Loucy (cell line): ENCODE data around the gene COL21A1.

Experiments
- H2AFZ ChIP-seq: fragments of 200-600 bp; sonication (generic); 2 replicates; pipeline ENCODE4 v1.6.0; 2016; ENCODE audit warnings: antibody characterized with exemption, mild to moderate bottlenecking, low read length, moderate library complexity
- H3F3A ChIP-seq: fragments of 200-600 bp; 2 replicates; pipeline ENCODE4 v1.6.0; 2016; ENCODE audit warnings: antibody characterized with exemption, low read depth, mild to moderate bottlenecking
- H3K27me3 ChIP-seq: fragments of 200-600 bp; sonication (generic); 2 replicates; pipeline ENCODE4 v1.6.1; 2014; ENCODE audit warnings: low read length, mild to moderate bottlenecking; ENCODE audit not compliant: insufficient read depth, poor library complexity, severe bottlenecking
- H3K36me3 ChIP-seq: fragments of 200-600 bp; sonication (generic); 2 replicates; pipeline ENCODE4 v1.6.1; 2016; ENCODE audit warnings: low read length; ENCODE audit not compliant: insufficient read depth
- H3K4me1 ChIP-seq: fragments of 200-600 bp; sonication (generic); 2 replicates; pipeline ENCODE4 v1.5.1; 2014; ENCODE audit warnings: low read length, mild to moderate bottlenecking; ENCODE audit not compliant: insufficient read depth, poor library complexity, severe bottlenecking
- H3K4me2 ChIP-seq: fragments of 200-600 bp; sonication (generic); 2 replicates; pipeline ENCODE4 v1.6.0; 2014; ENCODE audit warnings: antibody characterized with exemption, low read length, low read depth, mild to moderate bottlenecking; ENCODE audit not compliant: poor library complexity, severe bottlenecking
- H3K4me3 ChIP-seq: fragments of 200-600 bp; sonication (generic); 2 replicates; pipeline ENCODE4 v1.5.1; 2014; ENCODE audit warnings: low read length, mild to moderate bottlenecking, mixed read lengths; ENCODE audit not compliant: poor library complexity, severe bottlenecking
- H3K79me2 ChIP-seq: fragments of 200-600 bp; sonication (generic); 2 replicates; pipeline ENCODE4 v1.6.1; 2014; ENCODE audit warnings: low read length; ENCODE audit not compliant: insufficient read depth
- H3K9ac ChIP-seq: fragments of 200-600 bp; sonication (generic); 2 replicates; pipeline ENCODE4 v1.6.0; 2014; ENCODE audit warnings: mild to moderate bottlenecking, low read depth, low read length, moderate library complexity; ENCODE audit not compliant: poor library complexity, severe bottlenecking
- H3K9me2 ChIP-seq: fragments of 200-600 bp; sonication (generic); replicated peaks from 2 replicates; pipeline ENCODE4 v1.6.1; 2016; ENCODE audit warnings: low read depth, low read length, mixed read lengths
- H3K9me3 ChIP-seq: fragments of 200-600 bp; sonication (generic); 2 replicates; pipeline ENCODE4 v1.6.1; 2014; ENCODE audit warnings: mild to moderate bottlenecking, antibody characterized with exemption, low read length, low read depth; ENCODE audit not compliant: insufficient read depth
- H4K20me1 ChIP-seq: fragments of 200-600 bp; sonication (generic); 2 replicates; pipeline ENCODE4 v1.6.0; 2014; ENCODE audit warnings: antibody characterized with exemption, low read length, mild to moderate bottlenecking; ENCODE audit not compliant: insufficient read depth, poor library complexity, severe bottlenecking
- CTCF ChIP-seq: fragments of 200-600 bp; sonication (generic); conservative IDR thresholded peaks from 2 replicates; pipeline ENCODE4 v1.5.1; 2014; ENCODE audit warnings: mild to moderate bottlenecking, antibody characterized with exemption, low read length
- EZH2phosphoT487 ChIP-seq: fragments of 200-600 bp; IDR thresholded peaks from 2 replicates; pipeline ENCODE4 v1.6.1; 2018; ENCODE audit warnings: antibody characterized with exemption, mild to moderate bottlenecking, moderate library complexity, borderline replicate concordance

COL21A1 gene

DNA sequence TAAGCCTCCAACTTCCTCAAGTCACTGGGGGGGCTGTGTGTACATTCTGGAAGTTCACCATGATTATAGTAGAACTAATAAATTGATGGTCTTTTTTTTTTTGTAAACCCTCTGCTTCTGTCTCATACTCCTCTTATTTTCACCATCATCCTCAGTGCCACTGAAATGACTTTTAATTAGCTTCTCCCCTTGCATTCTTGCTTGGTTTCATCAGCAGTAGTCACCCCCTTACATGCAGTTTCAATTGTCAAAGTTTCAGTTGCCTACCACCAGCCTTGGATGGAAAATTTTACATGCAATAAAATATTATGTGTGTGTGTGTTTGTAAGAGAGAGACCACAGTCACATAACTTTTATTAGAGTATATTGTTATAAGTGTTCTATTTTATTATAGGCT is 196.2 kb downstream of the COL21A1 start:
- no peak for TF ChIP-seq EZH2phosphoT487
- no peak for TF ChIP-seq CTCF
- H3K9ac ChIP-seq, result no peak overlapping the region
- no peaks in the 10 kb centered on the region for H3K9me2 ChIP-seq
- no peak overlapping the region for H2AFZ ChIP-seq
- no peak overlapping the region for H3K4me2 ChIP-seq
- no peak overlapping the region for H3K4me3 ChIP-seq
- H3K9me3 ChIP-seq, result no peaks in the 10 kb centered on the region
- H3K4me1 ChIP-seq, result peaks cover 35% of the 10 kb centered on the region
- H4K20me1 ChIP-seq, result no peaks in the 10 kb centered on the region
- no peaks in the 10 kb centered on the region for H3K27me3 ChIP-seq
- no peaks in the 10 kb centered on the region for H3K36me3 ChIP-seq
- H3K79me2 ChIP-seq, result no peaks in the 10 kb centered on the region
- no peaks in the 10 kb centered on the region for H3F3A ChIP-seq

DNA sequence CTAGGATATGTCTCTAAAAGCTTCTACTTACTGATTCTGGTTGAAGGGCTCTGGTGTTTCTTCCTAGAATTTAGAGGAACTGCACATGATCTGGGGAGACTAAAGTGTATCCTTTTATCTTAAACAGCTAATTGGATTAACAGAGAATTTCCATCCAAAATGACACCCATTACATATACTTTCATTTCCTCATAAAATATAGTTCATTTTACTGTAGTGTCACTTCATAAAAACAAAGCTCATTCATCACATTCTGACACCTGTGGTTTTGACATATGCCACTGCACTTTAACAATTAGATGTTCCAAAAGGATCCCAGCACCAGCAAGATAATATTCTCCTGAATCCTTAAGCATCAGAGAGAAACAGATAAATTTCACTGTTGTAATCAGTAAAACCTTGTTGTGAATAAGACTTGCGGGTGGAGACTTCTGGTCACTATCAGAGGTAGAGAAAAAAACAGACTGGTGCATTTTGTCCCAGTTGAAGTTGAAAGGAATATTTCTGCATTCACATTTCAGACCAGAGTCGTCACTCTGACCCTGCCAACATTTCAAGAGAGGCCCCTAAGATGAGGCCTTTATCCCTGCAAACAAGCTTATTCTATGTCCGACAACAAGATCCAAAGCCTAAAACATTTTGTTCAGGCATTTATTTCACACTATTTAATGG is 196.7 kb downstream of the COL21A1 start:
- Histone ChIP-seq H3K9me2 (no peaks in the 10 kb centered on the region), H3K4me2 (no peak overlapping the region), H4K20me1 (no peaks in the 10 kb centered on the region), H3K9me3 (no peaks in the 10 kb centered on the region), H3K4me3 (no peak overlapping the region), H2AFZ (no peak overlapping the region), H3K36me3 (no peaks in the 10 kb centered on the region), H3K4me1 (peaks cover 38% of the 10 kb centered on the region), H3K79me2 (no peaks in the 10 kb centered on the region), H3K9ac (no peak overlapping the region), H3K27me3 (no peaks in the 10 kb centered on the region), H3F3A (no peaks in the 10 kb centered on the region)
- TF ChIP-seq EZH2phosphoT487, result no peak
- no peak for TF ChIP-seq CTCF

DNA sequence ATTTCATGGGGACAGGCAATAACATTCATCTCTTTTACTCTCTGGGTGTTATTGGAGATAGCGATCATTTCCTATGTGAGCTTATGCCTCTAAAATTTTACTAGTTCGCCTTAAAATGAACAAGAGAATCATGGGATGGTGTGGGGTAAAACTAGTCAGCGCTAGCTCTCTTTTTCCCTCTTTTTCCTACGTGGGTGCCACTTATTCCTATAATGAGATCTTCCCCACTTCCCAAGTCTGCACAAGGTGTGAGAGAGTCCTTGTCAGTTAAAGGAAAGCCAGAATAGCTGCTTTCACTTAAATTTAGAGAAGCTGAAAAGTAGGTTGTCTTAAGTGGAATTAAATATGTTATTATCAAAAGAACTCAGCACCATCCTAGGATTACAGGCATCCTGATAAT is 198.8 kb downstream of the COL21A1 start:
- Histone ChIP-seq H4K20me1 (no peaks in the 10 kb centered on the region), H2AFZ (no peak overlapping the region), H3K4me1 (peaks cover 38% of the 10 kb centered on the region), H3K9me3 (no peaks in the 10 kb centered on the region), H3F3A (no peaks in the 10 kb centered on the region), H3K9ac (no peak overlapping the region), H3K4me2 (no peak overlapping the region), H3K79me2 (no peaks in the 10 kb centered on the region), H3K36me3 (no peaks in the 10 kb centered on the region), H3K27me3 (no peaks in the 10 kb centered on the region), H3K9me2 (no peaks in the 10 kb centered on the region), H3K4me3 (no peak overlapping the region)
- TF ChIP-seq EZH2phosphoT487 (no peak), CTCF (no peak)
